Trophoblast cell (in vitro differentiated cells and primary cell): Measurements from ENCODE around the gene COL6A3.

Experiments used
- DNase-seq, 2 donors: peaks; one replicate each; pipeline ENCODE4 v3.0.0-alpha.2; 2016
- H2AFZ ChIP-seq: 2 replicates; pipeline ENCODE4 v1.6.1; 2013; ENCODE audit warnings: low read length, moderate library complexity, mild to moderate bottlenecking; ENCODE audit not compliant: insufficient read depth, poor library complexity
- H2AK5ac ChIP-seq: 2 replicates; pipeline ENCODE4 v1.6.1; 2013; ENCODE audit warnings: mild to moderate bottlenecking, low read length
- H2BK120ac ChIP-seq: 2 replicates; pipeline ENCODE4 v1.6.1; 2013; ENCODE audit warnings: low read length, mild to moderate bottlenecking, moderate library complexity; ENCODE audit not compliant: insufficient read depth, poor library complexity
- H2BK12ac ChIP-seq: 2 replicates; pipeline ENCODE4 v1.6.1; 2013; ENCODE audit warnings: mild to moderate bottlenecking, low read length, moderate library complexity
- H2BK5ac ChIP-seq: 2 replicates; pipeline ENCODE4 v1.6.1; 2013; ENCODE audit warnings: low read length, low read depth, moderate library complexity, mild to moderate bottlenecking; ENCODE audit not compliant: poor library complexity
- H3K14ac ChIP-seq: 2 replicates; pipeline ENCODE4 v1.6.1; 2013; ENCODE audit warnings: mild to moderate bottlenecking, low read length
- H3K18ac ChIP-seq: 2 replicates; pipeline ENCODE4 v1.6.1; 2013; ENCODE audit warnings: mild to moderate bottlenecking, low read length
- H3K23ac ChIP-seq: 2 replicates; pipeline ENCODE4 v1.6.1; 2013; ENCODE audit warnings: low read length
- H3K27ac ChIP-seq: 2 replicates; pipeline ENCODE4 v1.5.1; 2013; ENCODE audit warnings: low read depth, mild to moderate bottlenecking, inconsistent platforms, low read length, moderate library complexity
- H3K27me3 ChIP-seq: 2 replicates; pipeline ENCODE4 v1.6.1; 2013; ENCODE audit warnings: inconsistent platforms, mild to moderate bottlenecking, low read length, moderate library complexity; ENCODE audit not compliant: insufficient read depth
- H3K36me3 ChIP-seq, 2 experiments: 1 replicate in 1 of 2; 2 replicates in 1 of 2; pipeline ENCODE4 v1.6.1; 2013; ENCODE audit warnings: low read length in 2 of 2, mild to moderate bottlenecking in 2 of 2, moderate library complexity in 1 of 2; ENCODE audit not compliant: insufficient read depth in 2 of 2, control insufficient read depth in 1 of 2
- H3K4ac ChIP-seq: 2 replicates; pipeline ENCODE4 v1.6.1; 2013; ENCODE audit warnings: low read depth, mild to moderate bottlenecking, low read length, moderate library complexity
- H3K4me1 ChIP-seq, 2 experiments: 1 replicate in 1 of 2; 2 replicates in 1 of 2; pipeline ENCODE4 v1.6.1; 2013; ENCODE audit warnings: low read length in 2 of 2, mild to moderate bottlenecking in 2 of 2, moderate library complexity in 1 of 2; ENCODE audit not compliant: insufficient read depth in 2 of 2, control insufficient read depth in 1 of 2
- H3K4me2 ChIP-seq: 2 replicates; pipeline ENCODE4 v1.6.1; 2013; ENCODE audit warnings: inconsistent platforms, mild to moderate bottlenecking, low read length, moderate library complexity
- H3K4me3 ChIP-seq: 2 replicates; pipeline ENCODE4 v1.5.1; 2013; ENCODE audit warnings: mild to moderate bottlenecking, low read depth, low read length, inconsistent platforms
- H3K79me1 ChIP-seq: one replicate; pipeline ENCODE4 v1.6.1; 2013; ENCODE audit warnings: low read length
- H3K79me2 ChIP-seq: 2 replicates; pipeline ENCODE4 v1.6.1; 2013; ENCODE audit warnings: low read length, mild to moderate bottlenecking; ENCODE audit not compliant: control insufficient read depth, insufficient read depth, poor library complexity
- H3K9ac ChIP-seq: 2 replicates; pipeline ENCODE4 v1.6.1; 2013; ENCODE audit warnings: mild to moderate bottlenecking, low read length
- H3K9me3 ChIP-seq: 2 replicates; pipeline ENCODE4 v1.6.1; 2013; ENCODE audit warnings: low read depth, mild to moderate bottlenecking, control low read depth, inconsistent platforms, low read length; ENCODE audit not compliant: insufficient read depth
- H4K12ac ChIP-seq: 2 replicates; pipeline ENCODE4 v1.6.1; 2013; ENCODE audit warnings: low read depth, mild to moderate bottlenecking, low read length, moderate library complexity
- H4K8ac ChIP-seq: 2 replicates; pipeline ENCODE4 v1.6.1; 2013; ENCODE audit warnings: low read depth, mild to moderate bottlenecking, low read length, moderate library complexity
- H4K91ac ChIP-seq: one replicate; pipeline ENCODE4 v1.6.1; 2013; ENCODE audit warnings: low read depth, mild to moderate bottlenecking, low read length, moderate library complexity
- WGBS: extraction: QIAGEN DNeasy Blood & Tissue Kit; methylation state at CpG from one replicate; pipeline ENCODE4 v1.1.7; 2013; ENCODE audit warnings: missing lambda C conversion rate; ENCODE audit not compliant: insufficient read length, insufficient coverage; ENCODE audit errors: extremely low coverage; 5-methylcytosine and 5-hydroxymethylcytosine counted together

COL6A3 gene

DNA sequence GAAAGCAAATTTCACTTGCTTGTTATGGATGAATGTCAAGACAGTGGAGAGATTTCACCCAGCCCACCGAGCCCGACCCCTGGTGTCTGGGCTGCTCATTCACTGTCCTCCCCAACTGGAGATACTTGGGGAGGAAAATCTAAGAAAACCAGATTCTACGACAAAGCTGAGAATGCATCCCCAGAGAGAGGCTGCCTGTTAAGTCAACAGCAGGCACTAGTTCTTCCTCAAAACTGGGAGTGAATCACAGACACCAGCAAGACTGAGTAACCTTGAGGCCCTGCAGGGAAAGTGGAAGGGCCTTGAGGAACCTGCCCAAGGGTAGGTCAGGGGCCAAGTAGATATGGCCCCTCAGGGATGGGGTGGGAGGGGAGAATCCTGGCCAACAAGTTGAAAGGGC lies 38.9 kb upstream of the COL6A3 start:
- H2AK5ac ChIP-seq, result no peak overlapping the region
- no CpG with 5 or more reads among the region's 3 CpGs for WGBS
- H3K9ac ChIP-seq, result no peak overlapping the region
- H3K4me3 ChIP-seq, result no peak overlapping the region
- H2BK12ac ChIP-seq, result no peak overlapping the region
- no peak overlapping the region for H2BK120ac ChIP-seq
- no peak overlapping the region for H4K8ac ChIP-seq
- H3K9me3 ChIP-seq, result peaks cover 12% of the 10 kb centered on the region
- no peak overlapping the region for H4K91ac ChIP-seq
- no peak overlapping the region for H3K27ac ChIP-seq
- no peak overlapping the region for H2AFZ ChIP-seq
- H3K4ac ChIP-seq, result no peak overlapping the region
- H3K4me1 ChIP-seq, result peaks cover 2 to 4% of the 10 kb centered on the region in 2 experiments
- no peak overlapping the region for H3K18ac ChIP-seq
- no peak overlapping the region for H4K12ac ChIP-seq
- H3K14ac ChIP-seq, result no peak overlapping the region
- H3K4me2 ChIP-seq, result no peak overlapping the region
- no peak overlapping the region for H2BK5ac ChIP-seq
- H3K27me3 ChIP-seq, result no peaks in the 10 kb centered on the region
- peaks cover 0 to 3% of the 10 kb centered on the region in 2 experiments for H3K36me3 ChIP-seq
- H3K23ac ChIP-seq, result no peak overlapping the region
- no peaks in the 10 kb centered on the region for H3K79me1 ChIP-seq
- DNase-seq, result no peak
- H3K79me2 ChIP-seq, result no peaks in the 10 kb centered on the region

DNA sequence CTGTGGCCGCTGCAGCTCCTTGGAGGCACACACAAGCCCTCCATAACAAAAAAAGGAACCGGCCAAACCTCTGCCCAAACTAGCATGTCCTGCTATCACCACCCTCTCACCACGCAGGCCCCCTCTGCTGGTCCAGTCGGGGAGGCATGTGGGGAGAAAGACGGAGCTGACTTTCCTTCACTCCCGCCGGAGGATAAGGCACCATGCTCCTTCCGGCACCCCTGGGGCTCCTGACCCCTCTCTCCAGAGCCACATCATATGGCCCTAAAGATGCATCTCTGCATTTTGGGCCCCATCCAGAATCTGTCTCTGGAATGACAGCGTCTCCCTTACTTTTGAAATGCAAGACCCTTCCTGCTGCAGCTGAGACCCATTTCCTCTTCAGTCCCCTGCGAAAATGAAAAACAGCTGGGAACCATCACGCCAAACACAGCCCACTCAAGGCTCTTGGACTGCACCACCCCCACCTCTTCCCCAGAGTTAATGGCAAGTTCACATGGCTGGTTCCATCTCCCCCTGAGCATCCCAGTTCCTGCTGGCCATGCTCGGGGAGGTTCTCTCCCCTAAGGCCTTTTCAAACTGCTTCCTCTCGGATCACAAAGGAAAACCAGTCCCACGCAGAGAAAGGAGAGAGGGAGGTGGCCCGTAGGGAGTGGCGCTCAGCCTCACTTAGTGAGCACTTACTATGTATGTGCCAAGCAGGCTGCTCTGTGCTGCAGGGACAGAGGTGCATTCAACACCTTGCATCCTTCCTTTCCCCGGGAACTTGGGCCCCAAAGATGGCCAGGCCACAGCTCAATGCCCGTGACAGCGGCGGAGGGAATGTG lies 37.9 kb upstream of the COL6A3 start:
- Histone ChIP-seq H3K23ac (no peak overlapping the region), H4K12ac (no peak overlapping the region), H3K4ac (no peak overlapping the region), H3K79me1 (no peaks in the 10 kb centered on the region), H2BK12ac (no peak overlapping the region), H2BK120ac (no peak overlapping the region), H3K4me1 (peaks cover 2 to 4% of the 10 kb centered on the region in 2 experiments), H3K27me3 (no peaks in the 10 kb centered on the region), H3K14ac (no peak overlapping the region), H2AFZ (peak overlapping the region; percentile 19), H3K4me3 (peak overlapping the region; percentile 17), H4K91ac (peak overlapping the region; percentile 11), H3K18ac (no peak overlapping the region), H3K9ac (no peak overlapping the region), H3K9me3 (peaks cover 12% of the 10 kb centered on the region), H2BK5ac (no peak overlapping the region), H3K36me3 (peaks cover 0 to 3% of the 10 kb centered on the region in 2 experiments), H2AK5ac (no peak overlapping the region), H3K27ac (no peak overlapping the region), H4K8ac (no peak overlapping the region), H3K79me2 (no peaks in the 10 kb centered on the region), H3K4me2 (no peak overlapping the region)
- WGBS, result no CpG with 5 or more reads among the region's 20 CpGs
- DNase-seq, result no peak

DNA sequence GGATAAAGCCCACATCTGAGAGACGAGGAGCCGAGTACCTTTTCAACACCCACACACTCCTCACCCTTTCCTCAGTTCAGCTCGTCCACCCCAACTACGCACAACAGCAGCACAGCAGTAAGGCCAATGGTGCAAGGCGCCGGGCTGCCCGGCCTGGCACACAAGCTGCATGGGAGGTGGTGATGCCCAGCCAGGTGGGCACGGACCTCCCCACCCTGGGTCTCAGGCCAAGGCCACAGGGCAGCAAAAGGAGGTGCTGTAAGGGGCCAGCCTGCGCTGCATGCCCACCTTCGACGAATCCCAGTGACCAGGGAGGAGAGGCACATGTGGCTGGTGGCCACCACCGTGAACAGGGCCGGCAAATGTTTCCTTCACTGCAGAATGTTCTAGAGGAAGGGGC lies 36.6 kb upstream of the COL6A3 start:
- H3K9me3 ChIP-seq, result peaks cover 9% of the 10 kb centered on the region
- DNase-seq, result no peak
- H2BK5ac ChIP-seq, result no peak overlapping the region
- H4K12ac ChIP-seq, result no peak overlapping the region
- H3K36me3 ChIP-seq, result peaks cover 0 to 3% of the 10 kb centered on the region in 2 experiments
- no peak overlapping the region for H2BK12ac ChIP-seq
- H3K4me3 ChIP-seq, result no peak overlapping the region
- WGBS, result no CpG with 5 or more reads among the region's 13 CpGs
- H3K4ac ChIP-seq, result no peak overlapping the region
- no peak overlapping the region for H2AK5ac ChIP-seq
- H2AFZ ChIP-seq, result no peak overlapping the region
- H2BK120ac ChIP-seq, result no peak overlapping the region
- no peaks in the 10 kb centered on the region for H3K79me1 ChIP-seq
- no peak overlapping the region for H4K8ac ChIP-seq
- peaks cover 2 to 4% of the 10 kb centered on the region in 2 experiments for H3K4me1 ChIP-seq
- H3K79me2 ChIP-seq, result no peaks in the 10 kb centered on the region
- H3K14ac ChIP-seq, result no peak overlapping the region
- H3K18ac ChIP-seq, result no peak overlapping the region
- no peak overlapping the region for H3K4me2 ChIP-seq
- no peak overlapping the region for H3K9ac ChIP-seq
- H3K27ac ChIP-seq, result no peak overlapping the region
- no peaks in the 10 kb centered on the region for H3K27me3 ChIP-seq
- H4K91ac ChIP-seq, result no peak overlapping the region
- no peak overlapping the region for H3K23ac ChIP-seq

DNA sequence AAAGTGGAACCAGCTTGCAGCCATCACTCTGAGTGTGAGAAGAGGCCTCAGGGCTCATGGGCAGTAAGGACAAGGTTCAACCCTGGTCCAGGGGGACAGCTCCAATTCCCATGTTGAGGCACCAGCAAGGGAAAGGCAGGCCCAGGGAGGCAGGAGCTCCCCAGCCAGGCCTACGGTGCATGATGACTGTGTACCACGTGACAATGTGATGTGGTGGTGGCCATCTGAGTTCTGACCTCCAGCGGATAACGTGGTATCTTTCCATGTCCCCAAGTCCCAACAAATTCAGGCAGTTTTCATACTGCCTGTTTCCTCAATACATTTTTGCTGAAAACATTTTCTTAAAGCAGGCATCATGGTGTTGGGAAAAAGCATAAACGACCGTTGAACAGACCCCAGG lies 36.1 kb upstream of the COL6A3 start:
- Histone ChIP-seq H2BK120ac (no peak overlapping the region), H2AK5ac (no peak overlapping the region), H3K23ac (no peak overlapping the region), H3K79me1 (no peaks in the 10 kb centered on the region), H3K4ac (no peak overlapping the region), H3K9ac (no peak overlapping the region), H3K18ac (no peak overlapping the region), H3K79me2 (no peaks in the 10 kb centered on the region), H3K36me3 (peaks cover 0 to 3% of the 10 kb centered on the region in 2 experiments), H3K9me3 (peaks cover 5% of the 10 kb centered on the region), H3K14ac (no peak overlapping the region), H2BK12ac (no peak overlapping the region), H3K4me3 (no peak overlapping the region), H3K27me3 (no peaks in the 10 kb centered on the region), H3K27ac (no peak overlapping the region), H4K8ac (no peak overlapping the region), H3K4me2 (no peak overlapping the region), H2BK5ac (no peak overlapping the region), H4K91ac (no peak overlapping the region), H2AFZ (no peak overlapping the region), H4K12ac (no peak overlapping the region), H3K4me1 (peaks cover 2 to 4% of the 10 kb centered on the region in 2 experiments)
- WGBS, result no CpG with 5 or more reads among the region's 6 CpGs
- no peak for DNase-seq
